ENCODE measurements around the gene LPCAT2.

LPCAT2 gene

DNA sequence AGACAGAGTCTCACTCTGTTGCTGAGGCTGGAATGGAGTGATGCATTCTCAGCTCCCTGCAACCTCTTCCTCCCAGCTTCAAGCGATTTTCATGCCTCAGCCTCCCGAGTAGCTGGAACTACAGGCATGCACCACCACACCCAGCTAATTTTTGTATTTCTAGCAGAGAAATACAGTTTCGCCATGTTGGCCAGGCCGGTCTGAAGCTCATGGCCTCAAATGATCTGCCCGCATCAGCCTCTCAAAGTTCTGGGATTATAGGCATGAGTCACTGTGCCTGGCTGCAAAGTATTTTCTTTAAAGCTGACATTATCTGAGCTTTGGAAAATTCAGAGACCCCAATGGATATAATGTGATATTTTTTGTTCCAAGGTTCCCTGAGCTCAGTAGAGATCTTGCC, 115.8 kb downstream of the LPCAT2 start:
- CTCF ChIA-PET: interaction anchor here (0.6 to 1.0 kb wide), 3 partner anchors 15 to 1870 kb away, joined by 3 read pairs; no protein-coding TSS in a partner anchor
- POLR2A ChIA-PET (ENCODE audit: low non-redundant PET): no interaction called here
- no peak for DNase-seq (ENCODE audit: low spot score)
- TF ChIP-seq, protein P1, sequence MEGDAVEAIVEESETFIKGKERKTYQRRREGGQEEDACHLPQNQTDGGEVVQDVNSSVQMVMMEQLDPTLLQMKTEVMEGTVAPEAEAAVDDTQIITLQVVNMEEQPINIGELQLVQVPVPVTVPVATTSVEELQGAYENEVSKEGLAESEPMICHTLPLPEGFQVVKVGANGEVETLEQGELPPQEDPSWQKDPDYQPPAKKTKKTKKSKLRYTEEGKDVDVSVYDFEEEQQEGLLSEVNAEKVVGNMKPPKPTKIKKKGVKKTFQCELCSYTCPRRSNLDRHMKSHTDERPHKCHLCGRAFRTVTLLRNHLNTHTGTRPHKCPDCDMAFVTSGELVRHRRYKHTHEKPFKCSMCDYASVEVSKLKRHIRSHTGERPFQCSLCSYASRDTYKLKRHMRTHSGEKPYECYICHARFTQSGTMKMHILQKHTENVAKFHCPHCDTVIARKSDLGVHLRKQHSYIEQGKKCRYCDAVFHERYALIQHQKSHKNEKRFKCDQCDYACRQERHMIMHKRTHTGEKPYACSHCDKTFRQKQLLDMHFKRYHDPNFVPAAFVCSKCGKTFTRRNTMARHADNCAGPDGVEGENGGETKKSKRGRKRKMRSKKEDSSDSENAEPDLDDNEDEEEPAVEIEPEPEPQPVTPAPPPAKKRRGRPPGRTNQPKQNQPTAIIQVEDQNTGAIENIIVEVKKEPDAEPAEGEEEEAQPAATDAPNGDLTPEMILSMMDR (conservative IDR thresholded peaks at IDR 0.05; ENCODE audit: low read depth): no peak
- H3K27ac ChIP-seq: no peak overlapping the region

DNA sequence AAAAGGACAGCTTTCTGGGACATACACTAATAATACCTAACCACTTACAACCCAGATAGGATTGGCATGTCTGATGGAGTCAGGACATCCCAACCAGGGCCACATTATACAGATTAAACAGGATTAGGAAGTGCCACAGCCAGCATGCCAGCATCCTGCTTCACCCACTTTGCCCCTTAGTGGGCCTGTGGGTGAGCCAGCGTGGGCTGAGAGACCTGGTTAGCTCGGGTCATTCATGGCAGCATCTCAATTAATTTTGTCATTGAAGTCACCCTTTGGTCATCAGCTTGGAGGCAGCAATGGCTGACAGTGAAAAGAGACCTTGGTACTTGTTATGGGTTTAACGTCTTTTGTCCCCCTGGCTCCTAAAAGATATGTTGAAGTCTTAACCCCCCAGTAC, 117.0 kb downstream of the LPCAT2 start:
- no peak overlapping the region for H3K27ac ChIP-seq
- ChIA-PET POLR2A (ENCODE audit: low non-redundant PET) (no interaction called here), CTCF (no interaction called here)
- TF ChIP-seq, protein P1 (conservative IDR thresholded peaks at IDR 0.05; ENCODE audit: low read depth): no peak
- DNase-seq (ENCODE audit: low spot score): no peak

DNA sequence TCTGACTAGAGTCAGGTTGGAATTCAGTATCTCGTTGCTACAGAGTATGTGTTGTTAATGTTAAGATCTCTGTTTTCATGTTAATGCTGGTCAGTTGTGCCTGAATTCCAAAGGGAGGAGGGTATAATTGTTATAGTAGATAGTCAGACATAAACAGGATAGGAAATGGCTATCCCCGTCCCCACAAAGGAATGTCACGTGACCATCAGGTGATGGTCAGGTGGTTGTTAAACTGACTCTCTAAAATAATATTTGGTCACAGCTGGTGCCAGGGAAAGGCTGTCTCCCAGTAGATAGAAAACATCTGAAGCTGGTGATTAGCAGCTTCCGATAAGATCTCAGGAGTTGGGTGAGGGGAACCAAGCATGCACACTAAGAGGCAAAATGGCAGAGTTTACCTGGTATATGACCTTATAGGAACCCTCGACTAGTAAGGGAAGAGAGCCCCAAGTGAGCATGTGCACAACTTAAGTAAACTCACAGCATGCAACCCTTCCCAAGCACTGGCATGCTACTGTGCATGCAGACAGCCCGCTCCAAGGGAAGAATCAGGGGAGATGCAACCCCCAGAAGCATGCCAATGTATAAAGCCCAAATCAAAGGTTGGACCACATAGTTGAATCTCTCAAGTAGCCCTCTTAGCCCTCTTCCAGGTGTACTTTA, 119.6 kb downstream of the LPCAT2 start:
- ChIA-PET POLR2A (ENCODE audit: low non-redundant PET) (no interaction called here), CTCF (no interaction called here)
- no peak overlapping the region for H3K27ac ChIP-seq
- DNase-seq (ENCODE audit: low spot score): no peak
- TF ChIP-seq, protein P1 (conservative IDR thresholded peaks at IDR 0.05; ENCODE audit: low read depth): no peak

DNA sequence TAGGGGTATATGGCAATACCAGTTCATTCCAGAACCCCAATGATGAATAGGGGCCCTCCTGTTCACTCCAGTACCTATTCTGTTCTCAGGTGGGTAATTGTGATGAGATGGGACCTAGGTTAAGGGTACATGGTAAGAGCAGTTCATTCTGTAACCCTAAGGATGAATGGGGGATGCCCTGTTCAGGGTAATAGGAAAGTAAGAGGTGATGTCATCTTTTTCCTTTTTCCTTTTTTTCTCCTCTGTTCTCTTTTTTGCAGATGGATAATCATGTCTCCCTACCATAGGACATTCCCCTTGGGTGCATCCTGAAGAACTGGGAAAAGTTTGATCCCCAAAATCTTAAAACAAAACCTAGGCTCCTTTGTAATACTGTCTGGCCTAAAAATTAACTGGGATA, 121.9 kb downstream of the LPCAT2 start:
- DNase-seq (ENCODE audit: low spot score): no peak
- ChIA-PET CTCF (no interaction called here), POLR2A (ENCODE audit: low non-redundant PET) (no interaction called here)
- TF ChIP-seq, protein P1 (conservative IDR thresholded peaks at IDR 0.05; ENCODE audit: low read depth): no peak
- H3K27ac ChIP-seq: no peak overlapping the region

DNA sequence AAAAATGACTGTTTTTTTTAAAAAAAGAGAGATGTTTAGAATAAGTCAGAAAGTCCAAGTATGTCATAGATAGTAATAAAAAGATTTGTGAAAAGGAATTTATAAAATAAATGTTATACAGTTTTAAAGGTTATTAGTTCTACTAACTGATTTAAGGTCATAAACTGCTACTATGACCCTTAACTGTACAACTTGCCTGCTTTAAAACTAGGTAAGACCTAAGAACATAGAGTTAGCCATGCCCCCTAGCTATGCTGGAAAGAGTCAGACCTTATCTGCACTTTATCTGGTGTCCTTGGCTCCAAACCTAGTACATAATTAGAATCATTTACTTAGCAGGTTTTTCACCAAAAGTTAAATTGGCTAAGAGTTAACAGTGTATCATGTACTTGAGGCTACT, 123.4 kb downstream of the LPCAT2 start:
- no peak for DNase-seq (ENCODE audit: low spot score)
- TF ChIP-seq, protein P1 (conservative IDR thresholded peaks at IDR 0.05; ENCODE audit: low read depth): no peak
- H3K27ac ChIP-seq: no peak overlapping the region
- CTCF ChIA-PET: no interaction called here
- POLR2A ChIA-PET (ENCODE audit: low non-redundant PET): no interaction called here

DNA sequence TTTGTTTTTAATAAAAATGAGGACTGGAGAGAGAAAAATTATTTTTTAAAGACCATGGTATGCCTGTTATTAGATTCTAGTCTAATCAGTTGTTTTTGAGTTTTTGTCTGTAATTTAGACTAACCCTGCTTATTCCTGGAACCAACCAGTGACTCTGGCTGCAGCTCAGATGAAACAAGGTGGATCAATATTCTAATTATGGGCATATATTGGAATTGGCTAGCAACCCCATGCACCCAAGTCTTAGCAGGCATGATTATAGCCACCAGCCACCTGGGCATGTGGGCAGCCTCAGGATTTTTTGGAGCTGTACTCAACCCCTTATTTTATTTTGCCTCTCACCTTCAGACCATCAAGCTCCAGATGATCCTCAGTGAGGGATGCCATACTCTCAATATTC, 125.3 kb downstream of the LPCAT2 start:
- CTCF ChIA-PET: no interaction called here
- no peak for DNase-seq (ENCODE audit: low spot score)
- POLR2A ChIA-PET (ENCODE audit: low non-redundant PET): no interaction called here

More for the DNA sequence above, 125.3 kb downstream of the LPCAT2 start:
- no peak overlapping the region for H3K27ac ChIP-seq
- TF ChIP-seq, protein P1 (conservative IDR thresholded peaks at IDR 0.05; ENCODE audit: low read depth): no peak
